Left ventricle myocardium inferior (tissue), 1 donor: ENCODE measurements around the gene PITPNC1. TPM values are rescaled to one million over a fixed set of nuclear protein-coding genes. Genes with fewer than 3 reads are reported as not detected.
"Not testable (repeated sequence)": the region's sequence is repeated elsewhere in the genome, so short reads cannot be mapped to it uniquely, and the experiment has no call there.

Experiments
- DNase-seq: peaks from one replicate; pipeline ENCODE4 v3.0.0-alpha.2; 2020
- H3K27ac ChIP-seq: fragments of 200-600 bp; replicated peaks from 2 replicates; pipeline ENCODE4 v1.8.0; 2021
- H3K27me3 ChIP-seq: fragments of 200-600 bp; 2 replicates; pipeline ENCODE4 v1.8.0; 2021; ENCODE audit warnings: low read depth
- H3K36me3 ChIP-seq: fragments of 200-600 bp; 2 replicates; pipeline ENCODE4 v1.8.0; 2021
- H3K4me1 ChIP-seq: fragments of 200-600 bp; 2 replicates; pipeline ENCODE4 v1.8.0; 2021
- H3K4me3 ChIP-seq: fragments of 200-600 bp; 2 replicates; pipeline ENCODE4 v1.8.0; 2021; ENCODE audit warnings: mild to moderate bottlenecking, moderate library complexity
- H3K9me3 ChIP-seq: fragments of 200-600 bp; replicated peaks from 2 replicates; pipeline ENCODE4 v1.8.0; 2021
- CTCF ChIP-seq: fragments of 200-600 bp; IDR thresholded peaks from 2 replicates; pipeline ENCODE4 v1.8.0; 2021; ENCODE audit warnings: antibody characterized with exemption, mild to moderate bottlenecking, borderline replicate concordance
- intact Hi-C: fragments of 100-400 bp; cut with micrococcal nuclease; formaldehyde crosslinking; loops from one replicate; pipeline ENCODE4 v1.11.0; 2022
- total RNA-seq: library from RNA; stranded (reverse); fragmentation: NEBNext Ultra II Directional; extraction: Animal tissue kit (Norgen Biotek cat#: 25700); gene quantifications from one replicate; pipeline ENCODE4 v1.2.1, GENCODE V29; 2021
- donor health status: DM: no; HTN: yes; CAD: no; lungs with severe emphysema.

PITPNC1 gene
- total RNA-seq, 1 donor from 2014 or later: 8.1 TPM

GRCh38 chr17:67648032-67648905 is 271.2 kb downstream of the PITPNC1 start:
- no peak overlapping the region for H3K4me3 ChIP-seq
- intact Hi-C loops: no loop called here
- DNase-seq: no peak
- H3K9me3 ChIP-seq: no peaks in the 10 kb centered on the region
- H3K36me3 ChIP-seq: no peaks in the 10 kb centered on the region
- peaks cover 32% of the 10 kb centered on the region for H3K4me1 ChIP-seq
- no peak for TF ChIP-seq CTCF
- peak overlapping the region; percentile 69 for H3K27ac ChIP-seq
- no peaks in the 10 kb centered on the region for H3K27me3 ChIP-seq

- H3K36me3 ChIP-seq, H3K9me3 ChIP-seq: not testable (repeated sequence)
- H3K27ac ChIP-seq: peak overlapping the region; percentile 69
These were observed 271.8 kb downstream of the PITPNC1 start for GRCh38 chr17:67648906-67649295.

GRCh38 chr17:67649891-67650290 is 272.8 kb downstream of the PITPNC1 start:
- Histone ChIP-seq H3K4me3 (no peak overlapping the region), H3K9me3 (no peaks in the 10 kb centered on the region), H3K27ac (peak overlapping the region; percentile 69), H3K36me3 (no peaks in the 10 kb centered on the region), H3K4me1 (peaks cover 31% of the 10 kb centered on the region), H3K27me3 (no peaks in the 10 kb centered on the region)
- no peak for TF ChIP-seq CTCF
- intact Hi-C loops: no loop called here
- no peak for DNase-seq

More at GRCh38 chr17:67648906-67649295, 271.8 kb downstream of the PITPNC1 start:
- DNase-seq, H3K4me3 ChIP-seq, intact Hi-C loops, H3K27me3 ChIP-seq: not testable (repeated sequence)
- peaks cover 31% of the 10 kb centered on the region for H3K4me1 ChIP-seq

- H3K27me3 ChIP-seq, H3K27ac ChIP-seq, intact Hi-C loops, H3K9me3 ChIP-seq, H3K4me3 ChIP-seq, H3K36me3 ChIP-seq, DNase-seq: not testable (repeated sequence)
- H3K4me1 ChIP-seq: peaks cover 31% of the 10 kb centered on the region
These were observed 274.1 kb downstream of the PITPNC1 start for GRCh38 chr17:67651218-67651579.

- Histone ChIP-seq H3K36me3 (no peaks in the 10 kb centered on the region), H3K4me1 (peaks cover 29% of the 10 kb centered on the region), H3K9me3 (peaks cover under 1% of the 10 kb centered on the region), H3K27ac (no peak overlapping the region), H3K4me3 (no peak overlapping the region), H3K27me3 (no peaks in the 10 kb centered on the region)
- TF ChIP-seq CTCF: no peak
- no peak for DNase-seq
- intact Hi-C loops: no loop called here
These were observed 275.4 kb downstream of the PITPNC1 start for GRCh38 chr17:67652433-67652832.

- H3K4me3 ChIP-seq: no peak overlapping the region
- no peaks in the 10 kb centered on the region for H3K36me3 ChIP-seq
- peaks cover 5% of the 10 kb centered on the region for H3K4me1 ChIP-seq
- no peak for TF ChIP-seq CTCF
- no peak for DNase-seq
- H3K27ac ChIP-seq: no peak overlapping the region
- no peaks in the 10 kb centered on the region for H3K27me3 ChIP-seq
- intact Hi-C loops: no loop called here
- H3K9me3 ChIP-seq: peaks cover 20% of the 10 kb centered on the region
These were observed 278.5 kb downstream of the PITPNC1 start for GRCh38 chr17:67655478-67656148.
